ENCODE measurements around the gene SYNE1. TPM values are rescaled to one million over a fixed set of nuclear protein-coding genes. Genes with fewer than 3 reads are reported as not detected.

The SYNE1 gene
- total and polyA plus RNA-seq, 2 experiments from 2014 or later = 17.6 to 59.9 TPM

DNA sequence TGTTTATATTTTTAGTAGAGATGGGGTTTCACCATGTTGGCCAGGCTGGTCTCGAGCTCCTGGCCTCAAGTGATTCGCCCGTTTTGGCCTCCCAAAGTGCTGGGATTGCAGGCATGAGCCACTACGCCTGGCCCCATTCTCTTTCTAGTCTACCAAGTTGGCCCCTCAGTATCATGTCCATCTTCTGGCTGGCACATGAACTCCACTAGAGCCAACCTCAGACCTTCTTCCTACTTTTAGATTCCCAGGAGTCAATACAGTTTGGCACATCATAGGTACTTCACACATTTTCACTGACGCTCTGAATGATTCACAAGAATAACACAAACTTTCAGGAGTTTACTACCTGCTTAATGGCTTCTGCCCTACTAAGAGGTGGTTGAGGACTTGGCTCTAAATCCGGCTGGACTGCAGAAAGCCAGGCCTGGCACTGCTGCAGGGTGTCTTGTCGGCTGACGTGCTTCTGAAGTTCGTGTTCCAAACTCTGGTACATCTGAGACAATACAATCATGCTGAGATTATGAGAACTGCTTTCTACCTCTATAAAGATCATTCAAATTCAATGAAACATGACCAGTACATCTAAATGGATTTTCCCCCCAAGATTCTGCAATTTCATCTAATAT, 293.3 kb downstream of the SYNE1 start:
- Histone ChIP-seq H3K36me3 (replicated peaks; ENCODE audit: insufficient read depth, low read depth) (no peaks in the 10 kb centered on the region), H3K79me2 (no peaks in the 10 kb centered on the region), H2AFZ (no peak overlapping the region), H3K9me2 (replicated peaks; ENCODE audit: insufficient read depth) (no peaks in the 10 kb centered on the region), H3K4me1 (ENCODE audit: insufficient read depth) (no peaks in the 10 kb centered on the region), H4K20me1 (ENCODE audit: insufficient read depth, poor library complexity, severe bottlenecking) (no peaks in the 10 kb centered on the region), H3K27ac (no peak overlapping the region), H3K4me3 (no peak overlapping the region), H3K9me3 (ENCODE audit: low read depth) (no peaks in the 10 kb centered on the region), H3K4me2 (no peak overlapping the region), H3K27me3 (no peaks in the 10 kb centered on the region)
- TF ChIP-seq EZH2phosphoT487 (IDR thresholded peaks at IDR 0.05; ENCODE audit: low read depth, severe bottlenecking, unreplicated experiment) = no peak
- TF ChIP-seq, protein P1, sequence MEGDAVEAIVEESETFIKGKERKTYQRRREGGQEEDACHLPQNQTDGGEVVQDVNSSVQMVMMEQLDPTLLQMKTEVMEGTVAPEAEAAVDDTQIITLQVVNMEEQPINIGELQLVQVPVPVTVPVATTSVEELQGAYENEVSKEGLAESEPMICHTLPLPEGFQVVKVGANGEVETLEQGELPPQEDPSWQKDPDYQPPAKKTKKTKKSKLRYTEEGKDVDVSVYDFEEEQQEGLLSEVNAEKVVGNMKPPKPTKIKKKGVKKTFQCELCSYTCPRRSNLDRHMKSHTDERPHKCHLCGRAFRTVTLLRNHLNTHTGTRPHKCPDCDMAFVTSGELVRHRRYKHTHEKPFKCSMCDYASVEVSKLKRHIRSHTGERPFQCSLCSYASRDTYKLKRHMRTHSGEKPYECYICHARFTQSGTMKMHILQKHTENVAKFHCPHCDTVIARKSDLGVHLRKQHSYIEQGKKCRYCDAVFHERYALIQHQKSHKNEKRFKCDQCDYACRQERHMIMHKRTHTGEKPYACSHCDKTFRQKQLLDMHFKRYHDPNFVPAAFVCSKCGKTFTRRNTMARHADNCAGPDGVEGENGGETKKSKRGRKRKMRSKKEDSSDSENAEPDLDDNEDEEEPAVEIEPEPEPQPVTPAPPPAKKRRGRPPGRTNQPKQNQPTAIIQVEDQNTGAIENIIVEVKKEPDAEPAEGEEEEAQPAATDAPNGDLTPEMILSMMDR (IDR thresholded peaks at IDR 0.05; ENCODE audit: poor library complexity) = no peak
- no peak for TF ChIP-seq EZH2 (IDR thresholded peaks at IDR 0.05; ENCODE audit: borderline replicate concordance)
- DNase-seq (ENCODE audit: low spot score) = no peak
- 94% methylated on average over 9 of the region's 9 CpGs for WGBS (ENCODE audit: low lambda C conversion rate, missing lambda C conversion rate)

DNA sequence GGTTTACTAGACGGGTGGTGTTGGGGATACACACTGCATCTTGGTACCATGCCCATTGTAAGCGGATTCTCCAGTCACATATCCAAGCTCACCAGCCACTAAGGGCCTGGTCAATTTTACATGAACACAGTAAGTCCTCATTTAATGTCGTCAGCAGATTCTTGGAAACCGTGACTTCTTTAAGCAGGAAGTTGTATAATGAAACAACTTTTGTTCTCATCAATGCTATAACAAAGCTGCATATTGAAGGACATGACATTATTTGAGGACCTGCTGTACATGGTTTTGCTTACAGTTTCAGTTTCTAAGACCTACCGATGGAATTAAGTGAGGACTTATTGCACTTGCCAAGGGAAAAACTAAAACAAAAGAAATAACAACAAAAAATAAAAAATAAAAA, 295.6 kb downstream of the SYNE1 start:
- Histone ChIP-seq H3K36me3 (replicated peaks; ENCODE audit: insufficient read depth, low read depth) (no peaks in the 10 kb centered on the region), H3K4me3 (no peak overlapping the region), H3K27me3 (no peaks in the 10 kb centered on the region), H4K20me1 (ENCODE audit: insufficient read depth, poor library complexity, severe bottlenecking) (no peaks in the 10 kb centered on the region), H3K27ac (no peak overlapping the region), H3K9me3 (ENCODE audit: low read depth) (no peaks in the 10 kb centered on the region), H3K79me2 (no peaks in the 10 kb centered on the region), H3K9me2 (replicated peaks; ENCODE audit: insufficient read depth) (no peaks in the 10 kb centered on the region), H3K4me2 (no peak overlapping the region), H2AFZ (no peak overlapping the region), H3K4me1 (ENCODE audit: insufficient read depth) (no peaks in the 10 kb centered on the region)
- TF ChIP-seq EZH2 (IDR thresholded peaks at IDR 0.05; ENCODE audit: borderline replicate concordance) = no peak
- TF ChIP-seq, protein P1 (IDR thresholded peaks at IDR 0.05; ENCODE audit: poor library complexity) = no peak
- TF ChIP-seq EZH2phosphoT487 (IDR thresholded peaks at IDR 0.05; ENCODE audit: low read depth, severe bottlenecking, unreplicated experiment) = no peak
- no peak for DNase-seq (ENCODE audit: low spot score)
- WGBS (ENCODE audit: low lambda C conversion rate, missing lambda C conversion rate) = 93% methylated on average over 5 of the region's 5 CpGs

DNA sequence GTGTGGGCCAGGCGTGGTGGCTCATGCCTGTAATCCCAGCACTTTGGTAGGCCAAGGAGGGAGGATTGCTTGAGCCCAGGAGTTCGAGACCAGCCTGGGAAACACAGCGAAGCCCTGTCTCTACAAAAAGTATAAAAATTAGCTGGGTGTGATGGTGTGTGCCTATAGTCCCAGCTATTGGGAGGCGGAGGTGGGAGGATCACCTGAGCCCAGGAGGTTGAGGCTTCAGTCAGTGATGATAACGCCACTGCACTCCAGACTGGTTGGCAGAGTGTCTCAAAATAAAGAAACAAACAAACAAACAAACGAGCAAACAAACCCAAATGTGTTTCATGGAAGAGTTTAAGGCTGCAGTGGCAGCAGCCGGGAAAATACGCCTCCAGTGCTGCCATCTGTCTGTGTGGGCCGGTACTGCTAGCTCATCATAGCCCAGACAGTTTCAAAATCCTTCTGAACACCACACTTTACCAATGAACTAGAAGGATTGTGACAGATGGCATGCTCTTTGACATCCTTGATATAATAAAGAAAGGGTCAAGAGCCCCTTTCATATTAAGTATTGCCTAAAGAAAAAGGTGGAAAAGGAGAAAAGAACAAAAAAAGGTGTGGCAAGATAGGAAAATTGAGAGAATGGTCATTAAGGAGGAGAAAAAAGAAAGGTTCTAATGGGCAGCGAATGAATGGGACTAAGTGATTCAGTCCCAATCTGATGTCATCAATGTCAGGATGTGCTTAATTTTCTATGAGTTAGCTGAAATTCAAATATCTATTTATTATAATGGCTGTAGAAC, 298.6 kb downstream of the SYNE1 start:
- WGBS (ENCODE audit: low lambda C conversion rate, missing lambda C conversion rate) = 58% methylated on average over 10 of the region's 10 CpGs
- Histone ChIP-seq H3K9me2 (replicated peaks; ENCODE audit: insufficient read depth) (no peaks in the 10 kb centered on the region), H3K27ac (no peak overlapping the region), H3K4me3 (no peak overlapping the region), H3K4me1 (ENCODE audit: insufficient read depth) (no peaks in the 10 kb centered on the region), H3K4me2 (no peak overlapping the region), H3K36me3 (replicated peaks; ENCODE audit: insufficient read depth, low read depth) (no peaks in the 10 kb centered on the region), H2AFZ (no peak overlapping the region), H4K20me1 (ENCODE audit: insufficient read depth, poor library complexity, severe bottlenecking) (no peaks in the 10 kb centered on the region), H3K79me2 (no peaks in the 10 kb centered on the region), H3K9me3 (ENCODE audit: low read depth) (no peaks in the 10 kb centered on the region), H3K27me3 (no peaks in the 10 kb centered on the region)
- DNase-seq (ENCODE audit: low spot score) = peak; percentile 52
- no peak for TF ChIP-seq EZH2 (IDR thresholded peaks at IDR 0.05; ENCODE audit: borderline replicate concordance)
- TF ChIP-seq, protein P1 (IDR thresholded peaks at IDR 0.05; ENCODE audit: poor library complexity) = peak; percentile 73
